ENCODE results near the gene HTT-AS.

The HTT-AS gene

DNA sequence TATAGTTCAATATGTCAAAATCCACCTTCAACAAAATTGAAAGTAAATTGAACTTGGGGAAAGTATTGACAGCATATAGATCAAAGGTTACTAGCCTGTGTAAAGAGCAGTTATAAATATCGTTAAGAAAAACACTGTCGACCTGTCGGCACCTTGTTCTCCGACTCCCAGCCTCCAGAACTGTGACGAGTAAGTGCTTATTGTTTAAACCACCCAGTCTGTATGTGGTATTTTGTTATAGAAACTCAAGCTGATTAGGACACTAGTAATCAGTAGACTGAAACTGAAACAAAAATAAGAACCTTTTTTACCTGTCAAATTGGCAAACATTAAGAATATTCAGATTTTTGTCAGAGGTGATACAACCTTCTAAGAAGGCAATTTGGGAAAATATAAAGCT is 17.1 kb upstream of the HTT-AS start:
- peaks cover 25% of the 10 kb centered on the region for H3K36me3 ChIP-seq (ENCODE audit: control insufficient read depth, insufficient read depth, low read length)
- no peaks in the 10 kb centered on the region for H3K4me1 ChIP-seq (ENCODE audit: control insufficient read depth, insufficient read depth, low read length, poor library complexity, severe bottlenecking)
- H3K27me3 ChIP-seq (replicated peaks; ENCODE audit: control insufficient read depth, insufficient read depth, low read length, poor library complexity, severe bottlenecking): no peaks in the 10 kb centered on the region
- H3K4me3 ChIP-seq (ENCODE audit: insufficient read depth, low read depth, low read length, poor library complexity, severe bottlenecking): no peak overlapping the region
- no peak overlapping the region for H3K27ac ChIP-seq (ENCODE audit: insufficient read depth, low read length, poor library complexity, severe bottlenecking)
- no peak for DNase-seq
- no peaks in the 10 kb centered on the region for H3K9me3 ChIP-seq (ENCODE audit: control insufficient read depth, low read length)

DNA sequence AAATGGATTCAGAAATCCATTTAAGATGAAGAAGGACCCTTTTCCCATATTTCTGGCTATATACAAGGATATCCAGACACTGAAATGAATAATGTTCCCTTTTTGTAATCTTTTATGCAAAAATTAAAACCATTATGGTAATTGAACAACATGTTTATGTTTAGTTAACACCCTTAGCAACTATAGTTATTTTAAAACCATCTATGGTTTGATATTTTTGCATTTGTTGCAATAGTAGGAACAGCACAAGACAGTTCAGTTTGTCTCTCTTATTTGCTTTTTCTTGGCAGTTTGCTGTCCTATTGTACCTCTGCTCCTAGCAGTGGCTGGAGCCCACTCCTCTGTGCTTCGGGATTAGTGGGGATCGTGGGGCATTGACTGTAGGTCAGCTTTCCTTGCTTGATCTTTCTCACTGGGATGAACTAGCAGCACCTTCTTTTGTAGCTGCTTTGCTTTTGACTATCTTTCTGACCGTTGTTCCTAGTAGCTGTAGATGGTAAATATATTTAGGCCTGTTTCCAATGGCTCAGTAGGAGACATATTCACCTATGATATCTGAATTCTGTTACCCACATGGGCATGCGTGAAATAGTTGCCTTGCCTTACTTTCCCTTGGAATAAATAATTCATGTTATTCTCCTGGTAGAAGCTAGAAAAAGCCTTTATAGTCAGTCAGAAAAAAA is 12.9 kb upstream of the HTT-AS start:
- Histone ChIP-seq H3K36me3 (ENCODE audit: control insufficient read depth, insufficient read depth, low read length) (peaks cover 10% of the 10 kb centered on the region), H3K4me1 (ENCODE audit: control insufficient read depth, insufficient read depth, low read length, poor library complexity, severe bottlenecking) (no peaks in the 10 kb centered on the region), H3K27me3 (replicated peaks; ENCODE audit: control insufficient read depth, insufficient read depth, low read length, poor library complexity, severe bottlenecking) (no peaks in the 10 kb centered on the region), H3K9me3 (ENCODE audit: control insufficient read depth, low read length) (no peaks in the 10 kb centered on the region), H3K4me3 (ENCODE audit: insufficient read depth, low read depth, low read length, poor library complexity, severe bottlenecking) (no peak overlapping the region), H3K27ac (ENCODE audit: insufficient read depth, low read length, poor library complexity, severe bottlenecking) (no peak overlapping the region)
- DNase-seq: no peak

- no peak for DNase-seq
- no peak overlapping the region for H3K27ac ChIP-seq (ENCODE audit: insufficient read depth, low read length, poor library complexity, severe bottlenecking)
- no peaks in the 10 kb centered on the region for H3K27me3 ChIP-seq (replicated peaks; ENCODE audit: control insufficient read depth, insufficient read depth, low read length, poor library complexity, severe bottlenecking)
- H3K36me3 ChIP-seq (ENCODE audit: control insufficient read depth, insufficient read depth, low read length): peaks cover 10% of the 10 kb centered on the region
- no peaks in the 10 kb centered on the region for H3K4me1 ChIP-seq (ENCODE audit: control insufficient read depth, insufficient read depth, low read length, poor library complexity, severe bottlenecking)
- H3K4me3 ChIP-seq (ENCODE audit: insufficient read depth, low read depth, low read length, poor library complexity, severe bottlenecking): no peak overlapping the region
- no peaks in the 10 kb centered on the region for H3K9me3 ChIP-seq (ENCODE audit: control insufficient read depth, low read length)
Measured at GRCh38 chr4:3085948-3086670, 11.8 kb upstream of the HTT-AS start.

DNA sequence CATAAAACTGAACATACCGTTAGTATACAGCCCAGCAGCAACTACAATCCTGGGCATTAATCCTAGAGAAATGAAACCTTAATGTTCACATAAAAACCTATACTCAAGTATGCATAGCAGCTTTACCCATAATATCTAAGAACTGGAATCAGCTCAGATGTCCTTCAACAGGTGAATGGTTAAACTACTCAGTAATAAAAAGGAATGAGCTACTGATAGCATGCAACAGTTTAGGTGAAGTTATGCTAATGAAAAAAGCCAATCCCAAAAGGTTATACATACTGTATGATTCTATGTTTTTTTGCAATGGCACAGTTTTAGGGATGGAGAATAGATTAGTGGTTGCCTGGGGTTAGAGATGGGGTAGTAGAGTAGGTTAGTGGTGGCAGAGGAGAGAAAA is 9.4 kb upstream of the HTT-AS start:
- H3K4me1 ChIP-seq (ENCODE audit: control insufficient read depth, insufficient read depth, low read length, poor library complexity, severe bottlenecking): no peaks in the 10 kb centered on the region
- H3K27ac ChIP-seq (ENCODE audit: insufficient read depth, low read length, poor library complexity, severe bottlenecking): no peak overlapping the region
- no peak for DNase-seq
- H3K27me3 ChIP-seq (replicated peaks; ENCODE audit: control insufficient read depth, insufficient read depth, low read length, poor library complexity, severe bottlenecking): no peaks in the 10 kb centered on the region
- peaks cover 10% of the 10 kb centered on the region for H3K36me3 ChIP-seq (ENCODE audit: control insufficient read depth, insufficient read depth, low read length)
- H3K4me3 ChIP-seq (ENCODE audit: insufficient read depth, low read depth, low read length, poor library complexity, severe bottlenecking): no peak overlapping the region
- no peaks in the 10 kb centered on the region for H3K9me3 ChIP-seq (ENCODE audit: control insufficient read depth, low read length)

DNA sequence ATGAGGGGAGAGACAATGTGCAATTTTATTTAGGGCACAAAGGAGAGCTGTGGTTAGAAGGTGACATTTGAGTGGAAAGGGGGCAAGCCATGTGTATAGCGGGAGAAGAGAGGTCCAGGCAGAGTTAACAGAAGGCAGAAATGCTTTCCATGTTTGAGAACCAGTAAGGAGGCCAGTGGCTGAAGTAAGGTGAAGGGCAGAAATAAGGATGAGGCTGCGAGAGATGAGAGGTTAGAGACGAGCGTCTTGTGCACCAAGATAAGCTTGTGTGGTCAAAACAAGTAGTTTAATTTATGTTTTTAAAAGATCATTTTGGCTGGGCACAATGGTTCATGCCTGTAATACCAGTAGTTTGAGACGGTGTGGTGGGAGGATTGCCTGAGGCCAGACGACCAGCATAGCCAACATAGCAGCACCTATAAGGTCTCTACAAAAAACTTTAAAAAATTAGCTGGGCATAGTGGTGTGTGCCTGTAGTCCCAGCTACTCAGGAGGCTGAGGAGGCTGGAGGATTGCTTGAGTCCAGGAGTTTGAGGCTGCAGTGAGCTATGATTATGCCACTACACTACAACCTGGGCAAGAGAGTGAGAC is 8.7 kb upstream of the HTT-AS start:
- no peak for DNase-seq
- Histone ChIP-seq H3K27ac (ENCODE audit: insufficient read depth, low read length, poor library complexity, severe bottlenecking) (no peak overlapping the region), H3K27me3 (replicated peaks; ENCODE audit: control insufficient read depth, insufficient read depth, low read length, poor library complexity, severe bottlenecking) (no peaks in the 10 kb centered on the region), H3K9me3 (ENCODE audit: control insufficient read depth, low read length) (no peaks in the 10 kb centered on the region), H3K36me3 (ENCODE audit: control insufficient read depth, insufficient read depth, low read length) (peaks cover 10% of the 10 kb centered on the region), H3K4me1 (ENCODE audit: control insufficient read depth, insufficient read depth, low read length, poor library complexity, severe bottlenecking) (no peaks in the 10 kb centered on the region), H3K4me3 (ENCODE audit: insufficient read depth, low read depth, low read length, poor library complexity, severe bottlenecking) (no peak overlapping the region)

DNA sequence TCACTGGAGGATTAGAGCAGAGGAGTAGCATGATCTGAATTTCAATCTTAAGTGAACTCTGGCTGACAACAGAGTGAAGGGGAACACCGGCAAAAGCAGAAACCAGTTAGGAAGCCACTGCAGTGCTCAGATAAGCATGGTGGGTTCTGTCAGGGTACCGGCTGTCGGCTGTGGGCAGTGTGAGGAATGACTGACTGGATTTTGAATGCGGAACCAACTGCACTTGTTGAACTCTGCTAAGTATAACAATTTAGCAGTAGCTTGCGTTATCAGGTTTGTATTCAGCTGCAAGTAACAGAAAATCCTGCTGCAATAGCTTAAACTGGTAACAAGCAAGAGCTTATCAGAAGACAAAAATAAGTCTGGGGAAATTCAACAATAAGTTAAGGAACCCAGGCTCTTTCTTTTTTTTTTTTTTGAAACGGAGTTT is 5.4 kb upstream of the HTT-AS start:
- Histone ChIP-seq H3K4me1 (ENCODE audit: control insufficient read depth, insufficient read depth, low read length, poor library complexity, severe bottlenecking) (no peaks in the 10 kb centered on the region), H3K4me3 (ENCODE audit: insufficient read depth, low read depth, low read length, poor library complexity, severe bottlenecking) (no peak overlapping the region), H3K9me3 (ENCODE audit: control insufficient read depth, low read length) (no peaks in the 10 kb centered on the region), H3K36me3 (ENCODE audit: control insufficient read depth, insufficient read depth, low read length) (no peaks in the 10 kb centered on the region), H3K27me3 (replicated peaks; ENCODE audit: control insufficient read depth, insufficient read depth, low read length, poor library complexity, severe bottlenecking) (no peaks in the 10 kb centered on the region), H3K27ac (ENCODE audit: insufficient read depth, low read length, poor library complexity, severe bottlenecking) (no peak overlapping the region)
- no peak for DNase-seq

GRCh38 chr4:3077796-3078195 is 3.5 kb upstream of the HTT-AS start:
- H3K27ac ChIP-seq (ENCODE audit: insufficient read depth, low read length, poor library complexity, severe bottlenecking): no peak overlapping the region
- H3K27me3 ChIP-seq (replicated peaks; ENCODE audit: control insufficient read depth, insufficient read depth, low read length, poor library complexity, severe bottlenecking): no peaks in the 10 kb centered on the region
- no peak overlapping the region for H3K4me3 ChIP-seq (ENCODE audit: insufficient read depth, low read depth, low read length, poor library complexity, severe bottlenecking)
- DNase-seq: no peak
- H3K9me3 ChIP-seq (ENCODE audit: control insufficient read depth, low read length): no peaks in the 10 kb centered on the region
- H3K4me1 ChIP-seq (ENCODE audit: control insufficient read depth, insufficient read depth, low read length, poor library complexity, severe bottlenecking): peaks cover 6% of the 10 kb centered on the region
- no peaks in the 10 kb centered on the region for H3K36me3 ChIP-seq (ENCODE audit: control insufficient read depth, insufficient read depth, low read length)

DNA sequence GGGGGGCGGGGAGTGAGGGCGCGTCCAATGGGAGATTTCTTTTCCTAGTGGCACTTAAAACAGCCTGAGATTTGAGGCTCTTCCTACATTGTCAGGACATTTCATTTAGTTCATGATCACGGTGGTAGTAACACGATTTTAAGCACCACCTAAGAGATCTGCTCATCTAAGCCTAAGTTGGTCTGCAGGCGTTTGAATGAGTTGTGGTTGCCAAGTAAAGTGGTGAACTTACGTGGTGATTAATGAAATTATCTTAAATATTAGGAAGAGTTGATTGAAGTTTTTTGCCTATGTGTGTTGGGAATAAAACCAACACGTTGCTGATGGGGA is 1.3 kb upstream of the HTT-AS start:
- Histone ChIP-seq H3K27ac (ENCODE audit: insufficient read depth, low read length, poor library complexity, severe bottlenecking) (no peak overlapping the region), H3K36me3 (ENCODE audit: control insufficient read depth, insufficient read depth, low read length) (no peaks in the 10 kb centered on the region), H3K9me3 (ENCODE audit: control insufficient read depth, low read length) (no peaks in the 10 kb centered on the region), H3K4me1 (ENCODE audit: control insufficient read depth, insufficient read depth, low read length, poor library complexity, severe bottlenecking) (peaks cover 6% of the 10 kb centered on the region), H3K27me3 (replicated peaks; ENCODE audit: control insufficient read depth, insufficient read depth, low read length, poor library complexity, severe bottlenecking) (no peaks in the 10 kb centered on the region), H3K4me3 (ENCODE audit: insufficient read depth, low read depth, low read length, poor library complexity, severe bottlenecking) (peak overlapping the region; percentile 89)
- DNase-seq: no peak

DNA sequence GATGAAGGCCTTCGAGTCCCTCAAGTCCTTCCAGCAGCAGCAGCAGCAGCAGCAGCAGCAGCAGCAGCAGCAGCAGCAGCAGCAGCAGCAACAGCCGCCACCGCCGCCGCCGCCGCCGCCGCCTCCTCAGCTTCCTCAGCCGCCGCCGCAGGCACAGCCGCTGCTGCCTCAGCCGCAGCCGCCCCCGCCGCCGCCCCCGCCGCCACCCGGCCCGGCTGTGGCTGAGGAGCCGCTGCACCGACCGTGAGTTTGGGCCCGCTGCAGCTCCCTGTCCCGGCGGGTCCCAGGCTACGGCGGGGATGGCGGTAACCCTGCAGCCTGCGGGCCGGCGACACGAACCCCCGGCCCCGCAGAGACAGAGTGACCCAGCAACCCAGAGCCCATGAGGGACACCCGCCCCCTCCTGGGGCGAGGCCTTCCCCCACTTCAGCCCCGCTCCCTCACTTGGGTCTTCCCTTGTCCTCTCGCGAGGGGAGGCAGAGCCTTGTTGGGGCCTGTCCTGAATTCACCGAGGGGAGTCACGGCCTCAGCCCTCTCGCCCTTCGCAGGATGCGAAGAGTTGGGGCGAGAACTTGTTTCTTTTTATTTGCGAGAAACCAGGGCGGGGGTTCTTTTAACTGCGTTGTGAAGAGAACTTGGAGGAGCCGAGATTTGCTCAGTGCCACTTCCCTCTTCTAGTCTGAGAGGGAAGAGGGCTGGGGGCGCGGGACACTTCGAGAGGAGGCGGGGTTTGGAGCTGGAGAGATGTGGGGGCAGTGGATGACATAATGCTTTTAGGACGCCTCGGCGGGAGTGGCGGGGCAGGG is 711 bp upstream of the HTT-AS start:
- Histone ChIP-seq H3K36me3 (ENCODE audit: control insufficient read depth, insufficient read depth, low read length) (no peaks in the 10 kb centered on the region), H3K27ac (ENCODE audit: insufficient read depth, low read length, poor library complexity, severe bottlenecking) (peak overlapping the region; percentile 84), H3K27me3 (replicated peaks; ENCODE audit: control insufficient read depth, insufficient read depth, low read length, poor library complexity, severe bottlenecking) (no peaks in the 10 kb centered on the region), H3K9me3 (ENCODE audit: control insufficient read depth, low read length) (no peaks in the 10 kb centered on the region), H3K4me1 (ENCODE audit: control insufficient read depth, insufficient read depth, low read length, poor library complexity, severe bottlenecking) (peaks cover 6% of the 10 kb centered on the region), H3K4me3 (ENCODE audit: insufficient read depth, low read depth, low read length, poor library complexity, severe bottlenecking) (peak overlapping the region; percentile 89)
- peak; percentile 20 to 41 (median 40) for DNase-seq

Data from effector memory CD4-positive, alpha-beta T cell (primary cell).